Uterus (tissue), 2 donors: ENCODE measurements around the gene PPM1F.
"Not testable (repeated sequence)": the region's sequence is repeated elsewhere in the genome, so short reads cannot be mapped to it uniquely, and the experiment has no call there.

ENCODE experiments used
- POLR2A ChIP-seq, 2 donors: fragments of 450-650 bp; IDR thresholded peaks; one replicate each; pipeline ENCODE4 v1.6.1; 2016; ENCODE audit warnings: antibody characterized with exemption in 2 of 2, mild to moderate bottlenecking in 1 of 2, moderate library complexity in 1 of 2
- TF ChIP-seq, protein P1 (sequence below), 4 experiments: fragments of 200-600 bp in 2 of 4; fragments of 450-650 bp in 2 of 4; sonication (generic) in 2 of 4; IDR thresholded peaks; one replicate each; pipeline ENCODE4 v1.5.1; 2016 to 2019; ENCODE audit warnings: antibody characterized with exemption in 4 of 4, mild to moderate bottlenecking in 2 of 4, moderate library complexity in 1 of 4

DNA sequence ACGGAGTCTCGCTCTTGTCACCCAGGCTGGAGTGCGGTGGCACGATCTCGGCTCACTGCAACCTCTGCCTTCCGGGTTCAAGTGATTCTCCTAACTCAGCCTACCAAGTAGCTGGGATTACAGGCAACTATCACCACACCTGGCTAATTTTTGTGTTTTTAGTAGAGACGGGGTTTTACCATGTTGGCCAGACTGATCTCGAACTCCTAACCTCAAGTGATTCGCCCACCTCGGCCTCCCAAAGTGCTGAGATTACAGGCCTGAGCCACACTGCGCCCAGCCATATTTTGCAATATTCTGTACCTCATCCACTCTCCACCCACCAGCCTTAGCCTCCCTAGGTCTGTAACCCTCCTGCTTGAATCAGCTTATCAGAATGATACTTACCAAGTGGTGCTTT lies 47.4 kb downstream of the PPM1F start:
- not testable (repeated sequence) for TF ChIP-seq POLR2A (IDR thresholded peaks at IDR 0.05)
- TF ChIP-seq, protein P1, sequence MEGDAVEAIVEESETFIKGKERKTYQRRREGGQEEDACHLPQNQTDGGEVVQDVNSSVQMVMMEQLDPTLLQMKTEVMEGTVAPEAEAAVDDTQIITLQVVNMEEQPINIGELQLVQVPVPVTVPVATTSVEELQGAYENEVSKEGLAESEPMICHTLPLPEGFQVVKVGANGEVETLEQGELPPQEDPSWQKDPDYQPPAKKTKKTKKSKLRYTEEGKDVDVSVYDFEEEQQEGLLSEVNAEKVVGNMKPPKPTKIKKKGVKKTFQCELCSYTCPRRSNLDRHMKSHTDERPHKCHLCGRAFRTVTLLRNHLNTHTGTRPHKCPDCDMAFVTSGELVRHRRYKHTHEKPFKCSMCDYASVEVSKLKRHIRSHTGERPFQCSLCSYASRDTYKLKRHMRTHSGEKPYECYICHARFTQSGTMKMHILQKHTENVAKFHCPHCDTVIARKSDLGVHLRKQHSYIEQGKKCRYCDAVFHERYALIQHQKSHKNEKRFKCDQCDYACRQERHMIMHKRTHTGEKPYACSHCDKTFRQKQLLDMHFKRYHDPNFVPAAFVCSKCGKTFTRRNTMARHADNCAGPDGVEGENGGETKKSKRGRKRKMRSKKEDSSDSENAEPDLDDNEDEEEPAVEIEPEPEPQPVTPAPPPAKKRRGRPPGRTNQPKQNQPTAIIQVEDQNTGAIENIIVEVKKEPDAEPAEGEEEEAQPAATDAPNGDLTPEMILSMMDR (IDR thresholded peaks at IDR 0.05): not testable (repeated sequence)
